ENCODE data around the gene ANKS6.

Gene ANKS6

GRCh38 chr9:98772364-98773155 is 23.8 kb downstream of the ANKS6 start:
- no peak for DNase-seq (ENCODE audit: low read depth in 1 of 2, low spot score in 1 of 2)

GRCh38 chr9:98771209-98771874 is 25.0 kb downstream of the ANKS6 start:
- DNase-seq (ENCODE audit: low read depth in 1 of 2, low spot score in 1 of 2): no peak

GRCh38 chr9:98770717-98771116 is 25.6 kb downstream of the ANKS6 start:
- DNase-seq (ENCODE audit: low read depth in 1 of 2, low spot score in 1 of 2): no peak

GRCh38 chr9:98768344-98768743 is 28.0 kb downstream of the ANKS6 start:
- no peak for DNase-seq (ENCODE audit: low read depth in 1 of 2, low spot score in 1 of 2)

- no peak for DNase-seq (ENCODE audit: low read depth in 1 of 2, low spot score in 1 of 2)
Measured at GRCh38 chr9:98767915-98768314, 28.4 kb downstream of the ANKS6 start.

GRCh38 chr9:98767196-98767595 is 29.2 kb downstream of the ANKS6 start:
- DNase-seq (ENCODE audit: low read depth in 1 of 2, low spot score in 1 of 2): no peak

GRCh38 chr9:98766586-98766985 is 29.8 kb downstream of the ANKS6 start:
- no peak for DNase-seq (ENCODE audit: low read depth in 1 of 2, low spot score in 1 of 2)

- no peak for DNase-seq (ENCODE audit: low read depth in 1 of 2, low spot score in 1 of 2)
Measured at GRCh38 chr9:98765256-98765655, 31.1 kb downstream of the ANKS6 start.

- no peak for DNase-seq (ENCODE audit: low read depth in 1 of 2, low spot score in 1 of 2)
Measured at GRCh38 chr9:98763986-98764745, 32.2 kb downstream of the ANKS6 start.

- no peak for DNase-seq (ENCODE audit: low read depth in 1 of 2, low spot score in 1 of 2)
Measured at GRCh38 chr9:98760231-98760630, 36.1 kb downstream of the ANKS6 start.

- no peak for DNase-seq (ENCODE audit: low read depth in 1 of 2, low spot score in 1 of 2)
Measured at GRCh38 chr9:98755006-98755618, 41.2 kb downstream of the ANKS6 start.

- no peak for DNase-seq (ENCODE audit: low read depth in 1 of 2, low spot score in 1 of 2)
Measured at GRCh38 chr9:98751210-98751609, 45.1 kb downstream of the ANKS6 start.

GRCh38 chr9:98750364-98751060 is 45.8 kb downstream of the ANKS6 start:
- DNase-seq (ENCODE audit: low read depth in 1 of 2, low spot score in 1 of 2): no peak

- DNase-seq (ENCODE audit: low read depth in 1 of 2, low spot score in 1 of 2): no peak
Measured at GRCh38 chr9:98747476-98747875, 48.9 kb downstream of the ANKS6 start.

- no peak for DNase-seq (ENCODE audit: low read depth in 1 of 2, low spot score in 1 of 2)
Measured at GRCh38 chr9:98745470-98745869, 50.9 kb downstream of the ANKS6 start.

GRCh38 chr9:98743818-98744611 is 52.3 kb downstream of the ANKS6 start:
- DNase-seq (ENCODE audit: low read depth in 1 of 2, low spot score in 1 of 2): no peak

- no peak for DNase-seq (ENCODE audit: low read depth in 1 of 2, low spot score in 1 of 2)
Measured at GRCh38 chr9:98743329-98743728, 53.0 kb downstream of the ANKS6 start.

- no peak for DNase-seq (ENCODE audit: low read depth in 1 of 2, low spot score in 1 of 2)
Measured at GRCh38 chr9:98742325-98743280, 53.8 kb downstream of the ANKS6 start.

Data from stimulated activated CD4-positive, alpha-beta T cell treated with anti-CD3 and anti-CD28 coated beads, Interleukin-15, amount 100 ng/mL, for 1 hour (primary cell).